HG03565 (cell line): ENCODE data around the gene SPECC1.
"Not testable (repeated sequence)": the region's sequence is repeated elsewhere in the genome, so short reads cannot be mapped to it uniquely, and the experiment has no call there.

Experiments used
- ATAC-seq: cut with Tn5 transposase; IDR thresholded peaks from one replicate; pipeline ENCODE4 v1.9.1; 2021; ENCODE audit warnings: mild to moderate bottlenecking, moderate library complexity; ENCODE audit not compliant: unreplicated experiment

SPECC1 gene

DNA sequence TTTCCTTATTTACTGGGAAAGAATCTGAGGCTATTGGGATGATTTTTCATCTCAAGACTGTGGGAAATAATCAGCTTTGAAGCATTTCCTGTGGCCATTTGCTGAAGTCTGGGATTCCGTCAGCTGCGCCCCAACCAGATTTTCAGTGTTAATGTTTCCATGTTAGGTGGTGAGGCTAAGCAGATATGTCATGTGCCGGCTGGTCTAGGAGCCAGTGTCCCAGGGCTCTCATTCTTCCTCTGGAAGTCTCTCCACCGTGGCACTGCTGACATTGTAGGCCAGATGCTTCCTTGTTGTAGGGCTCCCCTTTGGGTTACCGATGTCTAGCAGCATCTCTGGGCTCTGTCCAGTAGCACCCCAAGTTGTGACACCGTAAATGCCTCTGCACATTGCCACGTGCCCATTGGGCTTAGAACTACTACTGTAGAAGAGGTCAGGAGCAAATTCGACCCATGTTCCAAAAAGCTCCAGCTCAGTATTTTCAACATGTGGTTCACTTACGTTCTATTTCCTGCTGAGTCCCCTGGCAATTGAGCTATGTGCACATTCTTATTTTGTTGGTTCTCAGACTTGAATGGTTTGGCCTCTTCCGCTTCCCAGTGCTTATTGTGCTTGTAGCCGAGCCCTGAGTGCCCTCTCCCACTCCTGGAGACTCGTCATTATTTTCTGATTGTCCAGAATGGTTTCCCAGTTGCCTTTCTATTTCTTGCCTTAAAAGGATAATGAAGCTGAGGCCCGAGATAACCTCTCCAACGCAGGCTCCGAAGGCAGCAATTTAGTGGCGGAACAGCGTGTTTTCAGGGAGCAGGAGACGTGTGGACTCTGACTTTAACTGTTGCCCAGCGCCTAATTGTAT lies 82.2 kb downstream of the SPECC1 start:
- ATAC-seq, result no peak

DNA sequence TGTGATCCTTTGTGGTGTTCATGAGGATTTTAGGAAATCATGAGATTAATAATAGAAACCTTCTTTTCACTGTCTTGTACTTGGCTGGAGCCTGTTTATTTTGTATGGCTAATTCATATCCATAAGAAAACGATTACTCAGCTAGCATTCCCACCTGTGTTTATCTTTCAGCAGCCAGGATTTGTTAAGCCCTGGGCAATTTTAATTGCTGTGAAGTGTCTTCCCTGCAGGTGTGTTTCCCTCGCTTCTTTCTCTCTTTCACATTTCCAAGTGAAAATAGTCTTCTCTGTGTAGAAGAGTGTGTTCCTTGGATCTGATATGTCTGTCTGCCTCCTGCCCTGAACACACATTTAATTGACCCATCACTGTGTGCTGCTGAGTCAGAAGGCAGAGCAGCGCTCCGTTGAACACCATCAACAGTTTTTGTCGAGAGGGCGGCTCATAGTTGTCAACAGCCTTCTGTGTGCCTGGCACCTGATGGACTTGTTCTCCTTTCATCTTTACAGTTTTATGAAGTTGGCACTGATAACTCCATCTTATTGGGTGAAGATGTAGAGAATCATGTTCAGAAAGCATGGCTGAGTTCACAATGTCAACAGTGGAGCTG lies 83.2 kb downstream of the SPECC1 start:
- ATAC-seq, result no peak

DNA sequence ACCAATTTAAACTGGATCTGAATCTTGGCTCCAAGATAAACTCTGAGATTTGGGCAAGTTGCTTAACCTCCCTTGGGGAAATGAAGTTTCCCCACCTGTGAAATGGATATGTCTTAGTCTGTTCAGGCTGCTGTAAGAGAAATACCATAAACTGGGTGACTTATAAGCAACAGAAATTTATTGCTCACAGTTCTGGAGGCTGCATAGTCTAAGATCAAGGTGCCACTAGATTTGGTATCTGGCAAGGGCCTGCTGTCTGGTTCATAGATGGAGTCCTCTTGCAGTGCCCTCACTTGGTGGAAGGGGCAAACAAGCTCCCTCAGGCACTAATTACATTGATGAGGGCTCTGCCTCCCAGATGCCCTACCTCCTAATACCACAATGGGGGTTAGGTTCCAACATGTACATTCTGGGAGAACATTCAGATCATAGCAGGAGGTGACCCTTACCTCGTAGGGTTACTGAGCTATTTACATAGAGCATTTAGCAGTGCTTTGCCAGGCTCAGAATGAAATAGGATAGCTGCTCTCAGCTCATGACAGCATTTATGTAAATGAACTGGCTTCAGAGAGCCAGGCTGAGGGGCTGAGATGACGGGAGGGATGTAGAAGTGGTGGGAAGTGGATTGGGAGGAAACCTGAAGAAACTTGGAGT lies 83.9 kb downstream of the SPECC1 start:
- no peak for ATAC-seq

DNA sequence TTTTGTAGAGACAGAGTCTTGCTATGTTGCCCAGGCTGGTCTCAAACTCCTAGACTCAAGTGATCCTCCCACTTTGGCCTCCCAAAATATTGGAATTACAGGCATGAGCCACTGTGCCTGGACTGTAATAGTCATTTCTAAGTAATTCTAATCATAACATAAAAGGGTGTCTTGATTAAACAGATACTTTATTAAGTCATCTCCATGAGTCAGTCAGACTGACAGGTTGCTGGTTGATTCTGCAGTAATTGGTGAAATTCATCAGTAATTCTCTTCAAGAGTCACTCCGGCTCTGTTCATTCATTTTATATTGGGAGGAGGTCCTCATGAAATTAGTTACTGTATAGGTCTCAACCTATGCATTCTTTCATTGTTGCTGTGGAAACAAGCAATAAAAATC lies 85.6 kb downstream of the SPECC1 start:
- no peak for ATAC-seq

DNA sequence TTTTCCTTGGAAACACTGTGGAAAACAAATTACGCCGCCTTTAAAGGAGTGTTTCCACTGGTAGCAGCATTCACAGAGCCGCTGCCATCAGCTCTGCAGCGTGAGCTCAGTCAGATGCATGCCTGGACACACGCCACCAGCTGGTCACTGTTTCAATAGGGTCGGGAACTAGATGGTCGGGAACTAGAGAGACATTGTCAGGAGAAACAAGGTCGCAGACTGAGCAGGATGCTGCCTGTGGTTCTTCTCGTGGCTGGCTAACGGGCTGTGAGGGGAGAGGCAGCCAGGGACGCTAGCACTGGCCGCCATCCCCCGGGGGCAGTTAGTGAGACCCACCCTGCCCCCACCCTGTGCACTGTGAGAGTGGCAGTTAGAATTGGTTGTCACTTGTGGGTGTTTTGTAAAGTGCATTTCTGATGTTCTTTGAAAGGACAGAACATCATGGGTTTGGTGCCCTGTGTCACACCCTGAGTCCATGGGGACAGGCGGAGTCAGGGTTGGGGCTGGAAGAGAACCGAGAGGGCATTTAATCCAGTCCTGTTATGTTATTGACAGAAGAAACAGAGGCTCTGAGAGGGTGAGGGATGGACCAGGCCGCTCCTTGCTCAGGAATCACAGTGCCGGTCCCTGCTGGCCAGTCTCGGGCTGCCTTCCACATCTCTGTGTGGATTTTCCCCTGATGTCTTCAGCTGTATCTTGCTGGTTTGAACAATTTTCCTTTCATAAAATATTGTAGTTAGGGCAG lies 86.3 kb downstream of the SPECC1 start:
- ATAC-seq, result no peak

DNA sequence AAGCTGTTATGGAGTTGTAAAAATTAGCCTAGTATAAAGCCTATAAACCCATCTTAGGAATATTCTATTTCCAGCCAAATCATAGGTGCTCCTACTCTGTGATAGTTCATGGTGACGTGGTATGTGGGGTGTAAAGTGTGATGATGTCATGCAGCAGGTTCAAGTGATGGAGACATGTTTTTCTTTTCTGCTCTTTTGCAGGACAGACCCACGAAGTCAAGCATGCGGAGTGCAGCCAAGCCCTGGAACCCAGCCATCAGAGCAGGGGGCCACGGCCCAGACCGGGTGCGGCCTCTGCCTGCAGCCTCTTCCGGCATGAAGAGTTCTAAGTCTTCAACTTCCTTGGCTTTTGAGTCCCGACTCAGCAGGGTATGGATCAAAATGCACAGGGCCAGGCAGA lies 87.3 kb downstream of the SPECC1 start:
- ATAC-seq, result no peak

DNA sequence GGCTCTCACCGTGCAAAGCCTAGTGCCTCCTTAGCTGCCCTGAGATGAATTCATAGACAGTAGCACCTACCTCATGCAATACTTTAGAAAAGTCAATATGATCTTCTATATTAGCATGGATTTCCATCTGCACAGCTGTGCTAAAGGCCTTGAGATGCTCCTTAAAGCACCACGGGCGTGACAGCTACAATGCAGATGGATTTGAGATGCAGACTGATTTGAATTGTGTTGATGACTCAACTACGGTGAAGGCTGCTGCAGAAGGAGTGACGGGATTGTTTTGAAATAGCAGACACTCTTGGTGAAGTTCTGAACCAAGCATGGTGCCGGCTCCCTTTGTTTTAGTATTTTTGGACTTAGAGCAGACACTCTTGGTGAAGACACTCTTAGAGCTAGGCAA lies 88.2 kb downstream of the SPECC1 start:
- no peak for ATAC-seq

DNA sequence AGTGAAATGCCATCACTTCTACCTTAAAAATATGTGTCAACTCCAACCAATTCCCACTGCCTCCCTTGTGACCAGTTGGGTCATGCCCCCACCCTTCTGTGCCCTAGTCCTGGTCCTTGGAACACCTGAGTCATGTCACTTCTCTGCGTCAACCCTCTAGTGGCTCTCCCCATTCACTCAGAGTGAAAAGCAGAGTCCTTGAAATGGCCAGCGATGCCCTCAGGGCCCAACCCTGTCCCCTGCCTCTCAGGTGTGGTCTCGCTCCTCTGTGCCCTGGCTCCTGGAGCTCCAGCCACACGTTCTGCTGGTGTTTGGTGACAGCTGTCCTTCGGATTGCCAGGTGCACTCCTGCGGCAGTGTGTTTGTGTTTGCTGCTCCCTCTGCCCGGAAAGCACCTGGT lies 89.2 kb downstream of the SPECC1 start:
- ATAC-seq, result no peak

DNA sequence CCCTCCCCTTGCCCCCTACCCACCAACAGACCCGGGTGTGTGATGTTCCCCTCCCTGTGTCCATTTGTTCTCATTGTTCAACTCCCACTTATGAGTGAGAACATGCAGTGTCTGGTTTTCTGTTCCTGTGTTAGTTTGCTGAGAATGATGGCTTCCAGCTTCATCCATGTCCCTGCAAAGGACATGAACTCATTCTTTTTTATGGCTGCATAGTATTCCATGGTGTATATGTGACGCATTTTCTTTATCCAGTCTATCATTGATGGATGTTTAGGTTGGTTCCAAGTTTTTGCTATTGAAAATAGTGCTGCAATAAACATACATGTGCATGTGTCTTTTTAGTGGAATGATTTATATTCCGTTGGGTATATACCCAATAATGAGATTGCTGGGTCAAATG lies 91.6 kb downstream of the SPECC1 start:
- ATAC-seq, result not testable (repeated sequence)

DNA sequence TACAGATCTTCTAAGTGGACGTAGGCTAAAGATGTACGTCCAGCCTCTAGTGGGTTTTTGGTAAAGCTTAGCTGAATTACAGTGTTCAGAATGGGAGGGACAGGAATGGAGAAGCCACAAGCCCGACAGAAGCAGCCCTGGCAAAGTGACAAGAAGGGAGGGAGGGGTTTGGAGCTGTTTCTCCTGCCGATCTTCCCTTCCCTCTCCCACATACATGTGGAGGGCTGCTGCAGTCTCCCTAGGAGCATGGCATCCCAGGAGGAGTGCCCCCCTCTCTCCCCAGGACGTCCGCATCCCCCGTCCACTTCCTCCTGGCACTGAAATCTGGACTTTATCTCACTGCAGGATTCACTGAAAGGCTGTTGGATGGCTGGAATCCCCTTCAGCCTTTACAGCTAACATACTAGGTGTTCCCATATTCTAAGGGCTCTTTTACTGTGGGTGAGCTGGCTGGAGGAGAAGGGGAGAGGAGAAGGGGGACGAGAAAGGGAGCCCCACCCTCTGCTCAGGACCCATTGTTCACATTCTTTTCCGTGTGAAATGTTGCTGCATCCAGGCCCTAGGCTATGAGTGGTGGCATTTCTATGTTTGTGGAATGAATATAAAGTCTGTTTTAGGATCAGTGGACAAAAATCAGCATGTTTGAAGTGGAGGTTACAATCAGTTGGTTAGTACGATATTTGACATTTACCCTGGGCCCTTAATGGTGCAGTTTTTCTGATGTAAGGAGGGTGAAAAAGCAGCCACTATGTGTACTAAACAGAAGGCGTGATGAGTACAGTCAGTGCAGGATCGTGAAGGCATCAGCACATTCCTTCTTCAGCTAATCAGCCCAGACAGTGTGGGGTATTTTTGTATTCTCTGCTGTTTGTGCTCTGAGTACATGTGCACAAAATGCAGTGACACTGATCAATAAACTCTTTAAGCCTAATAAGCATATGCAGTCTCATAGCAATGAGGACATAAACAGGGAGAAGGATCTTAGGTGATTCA lies 94.6 kb downstream of the SPECC1 start:
- ATAC-seq, result no peak

DNA sequence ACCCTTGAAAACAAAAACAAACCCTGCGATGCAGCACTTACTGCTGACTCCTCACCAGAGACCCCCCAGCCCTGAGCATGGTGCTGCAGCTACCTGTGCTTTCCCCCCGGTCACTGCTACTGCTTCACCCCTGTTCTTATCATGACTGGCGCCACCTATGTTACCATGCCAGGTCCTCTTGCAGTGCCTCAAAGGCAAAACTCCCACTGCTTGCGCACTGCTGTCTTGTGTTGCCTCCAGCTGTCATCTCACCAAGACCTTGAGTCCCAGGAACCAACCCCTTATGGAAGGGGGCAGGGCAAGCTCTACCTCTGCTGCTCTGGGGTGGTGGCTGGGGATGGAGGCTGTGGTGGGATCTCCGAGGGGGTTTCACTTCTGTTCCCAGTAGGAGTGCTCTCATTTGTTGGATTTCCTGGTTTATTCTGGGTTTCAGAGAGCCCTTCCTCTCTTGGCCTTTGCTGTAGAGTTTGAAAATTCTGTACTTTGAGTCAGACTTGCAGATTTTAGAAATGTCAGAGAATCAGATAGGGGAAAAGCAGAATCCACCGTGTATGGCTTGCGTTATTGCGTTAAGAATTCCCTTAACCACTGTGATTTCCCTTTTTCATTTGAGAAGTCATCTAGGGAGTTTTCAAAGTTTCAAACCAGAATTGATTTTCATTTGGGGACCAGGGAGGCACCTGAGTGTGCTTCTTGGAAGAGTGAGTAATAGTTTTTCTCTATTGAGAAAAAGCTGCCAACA lies 96.6 kb downstream of the SPECC1 start:
- ATAC-seq, result no peak

DNA sequence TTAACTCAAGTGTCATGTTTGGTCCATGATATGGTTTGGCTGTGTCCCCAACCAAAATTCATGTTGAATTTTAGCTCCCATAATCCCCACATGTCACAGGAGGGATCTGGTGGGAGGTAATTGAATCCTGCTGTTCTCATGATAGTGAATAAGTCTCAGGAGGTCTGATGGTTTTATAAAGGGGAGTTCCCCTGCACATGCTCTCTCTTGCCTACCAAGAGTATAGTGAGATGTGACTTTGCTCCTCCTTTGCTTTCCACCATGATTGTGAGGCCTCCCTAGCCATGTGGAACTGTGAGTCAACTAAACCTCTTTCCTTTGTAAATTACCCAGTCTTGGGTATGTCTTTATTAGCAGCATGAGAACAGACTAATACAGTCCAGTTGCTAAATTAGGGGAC lies 97.3 kb downstream of the SPECC1 start:
- not testable (repeated sequence) for ATAC-seq

DNA sequence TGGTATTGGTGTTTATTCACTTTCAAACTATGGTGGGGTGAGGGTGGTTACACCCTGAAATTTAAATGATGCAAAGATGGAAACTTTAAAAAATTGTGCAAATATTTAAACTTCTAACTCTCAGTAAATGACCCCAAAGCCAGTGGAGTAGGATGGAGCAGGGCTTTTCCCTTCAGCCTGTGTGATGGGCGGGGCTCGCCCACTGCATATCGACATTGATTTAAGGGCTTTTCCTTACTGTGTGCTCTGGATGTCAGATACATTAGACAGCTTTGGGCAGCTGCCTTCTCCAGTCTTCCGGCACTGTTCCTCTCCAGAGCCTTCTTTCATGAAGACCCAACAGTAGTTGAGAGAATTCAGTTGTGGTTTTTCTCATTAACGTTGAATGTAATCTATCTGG lies 99.9 kb downstream of the SPECC1 start:
- no peak for ATAC-seq

DNA sequence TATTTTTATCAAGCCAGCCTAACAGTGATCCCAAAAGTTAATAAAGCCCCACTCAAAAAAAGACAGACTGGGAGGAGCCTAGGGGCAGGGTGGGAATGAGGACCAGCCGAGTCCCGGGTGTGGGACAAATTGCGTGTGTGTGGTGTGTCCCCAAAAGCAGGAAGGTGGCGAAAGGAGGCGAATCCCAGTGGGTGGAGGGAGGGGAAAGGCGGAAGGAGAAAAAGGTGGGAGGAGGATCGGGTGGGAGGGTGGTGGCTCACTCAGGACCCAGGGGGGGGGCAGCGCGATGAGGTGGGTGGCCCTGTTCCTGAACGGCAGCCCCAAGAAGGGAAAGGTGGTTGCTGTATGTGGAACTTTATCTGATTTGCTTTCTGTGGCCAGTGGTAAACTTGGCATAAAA lies 102.4 kb downstream of the SPECC1 start:
- no peak for ATAC-seq

DNA sequence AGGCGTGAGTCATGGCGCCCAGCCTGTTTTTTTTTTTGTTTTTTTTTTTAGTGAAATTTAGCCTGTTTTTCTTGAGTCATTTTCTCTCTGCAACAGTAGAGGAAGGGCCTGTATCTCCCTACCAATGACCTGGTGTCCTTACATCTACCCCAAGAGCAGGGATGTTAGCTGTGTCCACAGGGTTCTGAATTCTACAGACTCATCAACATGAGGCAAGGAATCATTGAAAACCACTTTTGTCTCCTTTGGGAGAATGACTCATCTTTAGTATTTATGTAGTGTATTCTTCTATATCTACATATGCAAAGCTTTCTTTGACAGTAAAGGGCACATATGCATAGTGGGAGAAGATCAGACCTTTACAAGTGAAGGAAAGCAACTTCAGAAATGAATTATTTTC lies 105.3 kb downstream of the SPECC1 start:
- no peak for ATAC-seq

DNA sequence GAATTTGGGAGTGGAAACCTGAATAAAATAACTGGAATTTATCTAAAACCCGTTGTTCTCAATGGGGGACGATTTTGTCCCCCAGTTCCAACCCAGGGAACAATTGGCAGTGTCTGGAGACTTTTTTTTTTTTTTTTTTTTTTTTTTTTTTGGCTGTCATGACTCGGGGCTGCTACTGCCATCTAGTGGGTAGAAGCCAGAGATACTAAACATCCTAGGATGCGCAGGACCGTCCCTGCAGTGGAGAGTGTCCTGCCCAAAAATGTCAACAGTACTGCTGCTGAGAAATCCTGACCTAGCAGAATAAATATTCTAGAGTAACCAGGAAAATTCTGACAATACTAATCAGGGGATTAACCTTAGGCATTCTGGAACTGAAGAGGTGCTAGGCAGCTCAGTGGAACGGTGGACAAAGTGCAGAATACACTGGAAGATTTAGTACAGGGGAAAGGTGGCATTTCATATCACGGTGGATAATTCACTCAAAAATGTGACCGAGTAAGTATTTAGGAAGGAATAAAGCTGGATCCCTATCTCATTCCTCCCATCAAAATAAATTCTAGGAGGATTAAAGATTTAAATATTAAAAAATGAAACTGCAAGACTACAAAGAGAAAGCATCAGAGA lies 107.6 kb downstream of the SPECC1 start:
- ATAC-seq, result no peak

DNA sequence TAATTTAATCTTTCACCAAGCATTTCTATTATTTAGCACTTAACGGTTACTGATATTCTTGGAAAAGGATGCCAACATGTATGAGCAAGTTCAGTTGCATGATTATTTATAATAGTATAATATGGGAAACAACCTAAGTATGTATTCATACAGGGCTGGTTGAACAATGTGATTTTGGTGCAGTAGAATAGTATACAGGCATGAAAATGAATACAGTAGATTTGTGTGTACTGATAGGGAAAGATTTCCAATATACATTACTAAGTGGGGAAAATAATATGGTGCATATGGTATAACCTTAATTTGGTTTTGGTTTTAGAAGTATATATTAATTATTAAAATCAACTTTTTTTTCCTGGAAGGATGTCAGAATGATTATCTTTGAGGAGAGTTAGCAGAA lies 109.1 kb downstream of the SPECC1 start:
- ATAC-seq, result no peak

DNA sequence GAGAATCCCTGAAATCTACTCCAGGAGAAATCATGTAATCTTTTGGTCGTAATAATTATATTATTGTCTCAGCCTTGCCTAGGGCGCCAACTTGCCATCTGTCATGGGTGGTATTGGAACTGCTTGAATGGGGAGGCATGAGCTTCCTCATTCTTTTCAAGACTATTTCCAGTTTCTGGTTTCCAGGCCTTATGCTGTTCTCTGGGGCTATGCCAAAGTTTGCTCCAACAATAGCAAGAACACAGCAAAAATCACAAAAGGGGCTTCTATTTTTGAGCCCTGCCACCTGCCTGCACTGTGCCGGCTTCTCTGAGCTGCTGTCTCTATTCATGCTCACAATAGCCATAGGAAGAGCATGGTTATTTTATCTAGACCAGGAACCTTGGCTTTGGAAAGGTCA lies 111.7 kb downstream of the SPECC1 start:
- ATAC-seq, result no peak
